NCI-H524 (cell line): ENCODE measurements around the gene MAD1L1.
"Not testable (repeated sequence)": the region's sequence is repeated elsewhere in the genome, so short reads cannot be mapped to it uniquely, and the experiment has no call there.

Experiments used
- DNase-seq, 2 experiments: peaks; one replicate each; lab custom pipeline; 2025; lab: John Stamatoyannopoulos, UW

Gene MAD1L1

GRCh38 chr7:1852517-1853430 is 380.0 kb downstream of the MAD1L1 start:
- DNase-seq: no peak

DNA sequence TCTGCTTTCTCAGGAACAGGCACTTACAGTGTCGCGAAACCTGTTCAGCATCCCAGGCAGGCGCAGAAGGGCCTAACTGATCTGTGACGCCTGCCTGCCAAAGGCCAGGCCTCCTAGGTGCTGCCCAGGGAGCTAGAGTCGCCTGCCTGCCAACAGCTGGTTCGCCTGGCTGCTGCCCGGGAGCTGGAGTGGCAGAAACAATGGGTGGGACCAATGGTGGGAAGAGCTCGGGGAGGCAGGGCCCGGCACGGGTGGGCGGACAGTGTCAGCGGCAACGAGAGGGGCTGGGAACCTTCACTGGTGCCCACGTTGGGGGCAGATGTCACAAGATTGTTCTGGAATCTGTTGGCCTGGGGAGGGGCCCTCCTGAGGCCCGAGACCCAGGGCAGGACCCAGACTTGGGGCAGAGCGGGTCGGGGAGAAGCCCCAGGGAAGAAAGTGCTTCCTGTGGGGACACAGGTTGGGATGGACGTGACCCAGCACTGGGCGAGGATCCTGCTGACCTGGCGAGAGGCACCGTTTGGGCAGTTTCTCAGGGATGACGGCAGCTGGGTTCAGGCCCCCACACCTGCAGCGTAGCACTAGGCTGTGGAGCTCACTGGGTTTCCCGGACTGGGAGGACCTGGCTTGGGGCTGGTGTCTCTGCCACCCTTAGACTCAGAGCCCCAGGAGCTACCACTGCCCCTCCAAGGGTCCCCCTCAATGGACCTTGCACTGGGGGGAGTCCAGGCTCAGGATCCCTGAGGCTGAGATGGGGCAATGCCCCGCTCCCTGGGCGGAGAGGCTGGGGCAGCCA is 380.8 kb downstream of the MAD1L1 start:
- DNase-seq: no peak

DNA sequence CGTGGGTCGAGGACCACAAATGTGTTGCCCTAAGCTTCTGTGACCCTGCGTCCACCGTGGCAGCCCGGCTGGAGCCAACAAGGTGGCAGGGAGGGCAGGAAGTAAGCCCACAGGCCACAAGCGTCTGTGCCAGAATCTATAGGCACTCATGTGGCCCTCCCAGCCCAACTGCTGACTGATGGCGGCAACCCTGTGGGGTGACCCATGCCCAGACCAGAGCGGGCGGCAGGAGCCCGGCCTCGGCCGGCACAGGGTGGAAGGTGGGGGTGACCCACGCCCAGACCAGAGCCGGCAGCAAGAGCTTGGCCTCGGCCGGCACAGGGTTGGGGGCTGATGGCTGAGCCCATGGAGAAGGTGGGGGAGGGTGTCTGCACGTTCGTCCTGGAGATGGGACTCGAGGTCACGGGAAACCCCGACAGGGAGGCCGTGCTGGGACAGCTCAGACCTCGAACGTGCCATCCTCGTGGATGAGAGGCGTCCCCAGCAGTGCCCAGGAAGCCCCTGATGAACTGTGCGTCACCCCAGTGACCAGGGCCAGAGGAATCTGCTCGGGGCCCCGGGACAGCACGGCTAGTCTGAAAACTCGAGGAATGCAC is 381.7 kb downstream of the MAD1L1 start:
- DNase-seq: no peak

DNA sequence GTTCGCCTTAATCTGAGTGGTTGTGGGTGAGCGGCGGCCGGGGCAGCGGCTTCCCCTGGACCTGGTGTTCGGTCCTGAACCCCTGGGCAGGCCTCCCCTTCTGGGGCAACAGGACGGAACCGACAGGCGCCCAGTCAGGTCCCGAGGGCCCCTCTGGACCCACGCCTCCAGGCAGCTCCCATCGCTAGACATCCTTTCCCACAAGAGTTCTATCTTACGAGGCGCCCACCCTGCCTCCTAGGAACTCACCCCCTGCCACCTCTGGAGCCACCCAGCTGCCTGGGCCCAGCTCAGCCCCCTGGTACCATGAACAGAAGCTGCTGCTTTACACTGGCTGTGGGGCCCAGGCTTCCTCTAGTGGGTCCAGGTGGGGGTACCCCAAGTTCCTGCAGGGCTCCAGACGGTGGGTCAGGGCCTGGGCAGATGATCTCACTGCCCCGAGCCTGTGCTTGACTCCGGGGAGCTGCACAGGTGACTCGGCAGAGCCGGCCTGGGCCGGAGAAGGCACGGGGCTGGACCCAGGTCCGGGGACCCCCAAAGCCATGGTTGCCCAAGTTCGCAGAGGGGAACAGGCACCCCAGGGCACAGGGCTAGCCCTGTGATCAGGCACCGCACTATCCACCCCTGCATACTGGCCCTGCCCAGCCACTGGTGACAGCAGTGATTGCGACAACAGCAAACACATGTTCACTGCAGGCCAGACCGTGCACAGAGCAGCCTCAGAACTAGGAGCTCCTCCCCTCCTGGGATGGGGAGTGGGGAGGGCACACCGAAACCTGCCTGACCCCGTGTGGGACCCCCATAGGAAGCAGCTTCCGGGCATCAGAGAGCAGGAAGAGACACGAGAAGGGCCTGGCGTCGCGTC is 382.4 kb downstream of the MAD1L1 start:
- DNase-seq: no peak

GRCh38 chr7:1849351-1850041 is 383.2 kb downstream of the MAD1L1 start:
- no peak for DNase-seq

GRCh38 chr7:1848911-1849311 is 383.8 kb downstream of the MAD1L1 start:
- DNase-seq: no peak

DNA sequence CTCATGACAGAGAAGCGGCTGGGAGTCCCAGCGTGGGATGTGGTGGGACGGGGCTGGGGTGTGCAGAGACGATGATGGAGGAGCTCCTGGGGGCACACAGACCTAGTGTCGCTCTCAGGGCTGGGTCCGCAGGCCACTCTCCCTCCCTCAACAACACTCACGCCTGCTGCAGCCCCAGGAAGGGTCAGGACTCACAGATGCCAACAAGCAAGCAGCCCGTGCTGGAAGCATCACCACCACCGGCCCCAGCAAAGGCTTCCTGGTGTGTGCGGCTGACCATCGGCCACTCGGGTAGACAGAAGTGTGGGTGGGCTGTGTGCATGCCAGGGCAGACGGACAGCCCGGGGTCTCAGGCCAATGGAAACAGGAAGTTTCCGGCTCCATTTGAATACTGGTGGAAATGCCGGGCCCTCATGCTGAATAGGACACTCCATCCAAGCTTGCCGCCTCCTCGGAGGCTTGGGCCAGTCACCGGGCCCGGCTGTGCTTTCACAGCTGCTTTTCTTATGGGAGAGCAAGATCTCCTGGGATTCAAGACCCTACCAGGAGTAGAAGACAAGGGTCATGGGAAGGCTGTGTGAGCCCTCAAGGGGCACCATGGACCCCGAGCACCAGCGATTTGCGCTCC is 384.6 kb downstream of the MAD1L1 start:
- no peak for DNase-seq

- no peak for DNase-seq
These were observed 385.3 kb downstream of the MAD1L1 start for GRCh38 chr7:1847260-1848001.

GRCh38 chr7:1846331-1847065 is 386.2 kb downstream of the MAD1L1 start:
- DNase-seq: no peak

DNA sequence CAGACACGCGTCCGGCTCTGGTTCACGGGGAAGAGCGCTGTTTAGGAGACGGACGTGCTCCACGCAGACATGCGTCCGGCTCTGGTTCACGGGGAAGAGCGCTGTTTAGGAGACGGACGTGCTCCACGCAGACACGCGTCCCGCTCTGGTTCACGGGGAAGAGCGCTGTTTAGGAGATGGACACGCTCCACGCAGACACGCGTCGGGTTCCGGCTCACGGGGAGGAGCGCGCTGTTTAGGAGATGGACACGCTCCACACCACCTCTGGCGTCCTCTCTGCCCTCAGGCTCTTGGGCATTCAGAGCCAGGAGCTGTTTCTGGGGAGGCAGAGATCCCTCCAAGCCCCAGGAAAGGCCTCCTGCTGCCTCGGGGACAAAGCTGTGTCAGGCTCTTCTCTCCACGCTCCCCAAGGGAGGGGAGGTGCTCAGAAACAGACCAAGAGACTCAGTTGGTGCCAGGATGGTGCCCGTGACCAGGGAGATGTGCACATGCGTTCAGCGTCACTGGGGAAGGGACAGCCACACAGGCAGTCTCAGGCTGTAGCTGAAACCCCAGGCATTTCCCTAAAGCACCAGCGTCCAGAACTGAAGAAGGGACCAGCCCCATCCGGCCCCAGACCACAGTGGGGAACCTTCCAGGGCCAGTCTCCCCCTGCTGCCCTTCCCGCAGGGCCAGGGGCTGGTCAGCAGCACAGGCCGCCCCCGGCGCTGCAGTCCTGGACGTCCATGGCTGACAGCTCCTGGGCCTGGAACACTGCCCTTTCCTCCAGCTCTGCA is 387.0 kb downstream of the MAD1L1 start:
- no peak for DNase-seq

DNA sequence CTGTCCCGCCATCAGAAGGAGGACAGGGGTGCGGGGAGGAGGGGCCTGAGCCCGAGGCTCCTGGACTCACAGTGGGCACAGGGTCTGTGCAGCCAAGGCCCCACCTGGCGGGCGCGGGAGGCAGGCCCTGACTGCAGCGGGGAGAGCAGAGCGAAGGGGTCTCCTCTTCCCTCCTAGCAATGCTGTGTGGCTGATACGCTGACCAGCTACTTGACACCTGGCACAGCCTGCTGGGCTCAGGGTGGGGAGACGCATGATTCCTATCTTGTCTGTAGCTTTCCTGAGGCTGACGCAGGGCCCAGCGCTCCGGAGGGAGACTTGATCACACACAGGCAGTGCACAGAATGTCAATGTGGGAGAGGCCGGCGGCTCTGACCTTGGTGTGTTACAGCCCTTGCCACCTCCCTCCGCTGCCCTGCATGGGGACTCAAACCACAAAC is 387.8 kb downstream of the MAD1L1 start:
- DNase-seq: no peak

- no peak for DNase-seq
These were observed 388.3 kb downstream of the MAD1L1 start for GRCh38 chr7:1844336-1844950.

GRCh38 chr7:1843921-1844335 is 388.8 kb downstream of the MAD1L1 start:
- DNase-seq: no peak

GRCh38 chr7:1843271-1843861 is 389.4 kb downstream of the MAD1L1 start:
- no peak for DNase-seq

- DNase-seq: peak; percentile 68 to 80
These were observed 390.2 kb downstream of the MAD1L1 start for GRCh38 chr7:1842321-1843221.

- DNase-seq: not testable (repeated sequence)
These were observed 391.3 kb downstream of the MAD1L1 start for GRCh38 chr7:1841286-1842021.
